ENCODE results near the gene TRAPPC3L. TPM values are rescaled to one million over a fixed set of nuclear protein-coding genes. Genes with fewer than 3 reads are reported as not detected.

Gene TRAPPC3L
- total RNA-seq, 1 experiment from 2014 or later: not detected

DNA sequence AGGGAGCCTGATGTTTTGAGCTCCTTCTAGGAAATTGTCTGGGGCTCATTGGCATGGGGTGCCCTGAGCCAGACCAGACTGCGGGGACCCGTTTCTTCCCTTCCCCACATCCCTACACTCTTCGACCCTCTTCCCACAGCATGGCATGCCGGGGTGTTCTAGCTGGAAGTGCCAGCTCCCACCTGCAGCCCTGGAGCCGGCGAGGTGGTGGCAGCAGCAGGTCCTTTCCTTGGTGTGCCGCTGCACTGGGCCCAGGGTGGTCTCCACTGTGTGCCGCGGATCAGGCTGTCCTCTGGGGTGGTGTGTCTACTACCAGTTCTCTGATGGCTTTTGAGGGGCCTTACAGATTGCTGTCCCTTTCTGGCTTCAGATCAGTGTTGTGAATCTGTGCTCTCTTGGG is 18.3 kb upstream of the TRAPPC3L start:
- ChIA-PET CTCF (no interaction called here), POLR2A (ENCODE audit: low non-redundant PET) (no interaction called here)
- H3K9me3 ChIP-seq (ENCODE audit: low read depth, low read length, poor library complexity, severe bottlenecking): no peaks in the 10 kb centered on the region
- H3K27ac ChIP-seq (ENCODE audit: low read depth, low read length, poor library complexity, severe bottlenecking): no peak overlapping the region
- no peak for DNase-seq (ENCODE audit: low spot score)
- H3K27me3 ChIP-seq (replicated peaks; ENCODE audit: insufficient read depth, low read depth, low read length, poor library complexity): no peaks in the 10 kb centered on the region
- intact Hi-C loops (cut with micrococcal nuclease; ENCODE audit: unreplicated experiment): loop anchor here (5.0 kb wide), 1 partner anchor 347 kb away; no protein-coding TSS in a partner anchor
- no peaks in the 10 kb centered on the region for H3K36me3 ChIP-seq (ENCODE audit: insufficient read depth, low read length, poor library complexity, severe bottlenecking)
- no TSS peak for BruUV-seq (replicated peaks)
- no peaks in the 10 kb centered on the region for H3K4me1 ChIP-seq (ENCODE audit: insufficient read depth, low read length, poor library complexity, severe bottlenecking)
- H3K4me3 ChIP-seq (ENCODE audit: low read depth, low read length, poor library complexity, severe bottlenecking): no peak overlapping the region
- TF ChIP-seq, protein P1, sequence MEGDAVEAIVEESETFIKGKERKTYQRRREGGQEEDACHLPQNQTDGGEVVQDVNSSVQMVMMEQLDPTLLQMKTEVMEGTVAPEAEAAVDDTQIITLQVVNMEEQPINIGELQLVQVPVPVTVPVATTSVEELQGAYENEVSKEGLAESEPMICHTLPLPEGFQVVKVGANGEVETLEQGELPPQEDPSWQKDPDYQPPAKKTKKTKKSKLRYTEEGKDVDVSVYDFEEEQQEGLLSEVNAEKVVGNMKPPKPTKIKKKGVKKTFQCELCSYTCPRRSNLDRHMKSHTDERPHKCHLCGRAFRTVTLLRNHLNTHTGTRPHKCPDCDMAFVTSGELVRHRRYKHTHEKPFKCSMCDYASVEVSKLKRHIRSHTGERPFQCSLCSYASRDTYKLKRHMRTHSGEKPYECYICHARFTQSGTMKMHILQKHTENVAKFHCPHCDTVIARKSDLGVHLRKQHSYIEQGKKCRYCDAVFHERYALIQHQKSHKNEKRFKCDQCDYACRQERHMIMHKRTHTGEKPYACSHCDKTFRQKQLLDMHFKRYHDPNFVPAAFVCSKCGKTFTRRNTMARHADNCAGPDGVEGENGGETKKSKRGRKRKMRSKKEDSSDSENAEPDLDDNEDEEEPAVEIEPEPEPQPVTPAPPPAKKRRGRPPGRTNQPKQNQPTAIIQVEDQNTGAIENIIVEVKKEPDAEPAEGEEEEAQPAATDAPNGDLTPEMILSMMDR (conservative IDR thresholded peaks at IDR 0.05; ENCODE audit: low read depth, low read length): no peak
- TF ChIP-seq EZH2 (IDR thresholded peaks at IDR 0.05; ENCODE audit: borderline replicate concordance, low read depth, low read length, poor library complexity, severe bottlenecking): no peak

DNA sequence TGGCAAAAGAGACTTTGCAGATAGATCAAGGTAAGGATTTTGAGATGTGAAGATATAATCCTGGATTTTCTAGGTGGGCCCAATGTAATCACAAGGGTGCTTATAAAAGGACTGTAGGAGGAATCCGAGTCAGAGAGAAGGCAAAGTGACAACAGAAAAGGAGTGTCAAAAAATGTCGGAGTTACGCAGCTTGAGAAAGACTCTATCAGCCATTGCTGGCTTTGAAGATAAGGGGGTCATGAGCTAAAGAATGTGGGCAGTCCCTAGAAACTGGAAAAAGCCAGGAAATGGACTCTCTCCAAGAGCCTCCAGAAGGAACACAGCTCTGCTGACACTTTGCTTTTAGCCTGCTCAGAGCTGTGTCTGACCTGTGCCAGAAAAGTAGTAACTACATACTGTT is 17.1 kb upstream of the TRAPPC3L start:
- TF ChIP-seq EZH2 (IDR thresholded peaks at IDR 0.05; ENCODE audit: borderline replicate concordance, low read depth, low read length, poor library complexity, severe bottlenecking): no peak
- TF ChIP-seq, protein P1 (conservative IDR thresholded peaks at IDR 0.05; ENCODE audit: low read depth, low read length): no peak
- POLR2A ChIA-PET (ENCODE audit: low non-redundant PET): no interaction called here
- CTCF ChIA-PET: interaction anchor here (1.3 kb wide), 1 partner anchor 275 kb away, joined by 6 read pairs; no protein-coding TSS in a partner anchor
- no peak for DNase-seq (ENCODE audit: low spot score)
- intact Hi-C loops (cut with micrococcal nuclease; ENCODE audit: unreplicated experiment): loop anchor here (5.0 kb wide), 1 partner anchor 345 kb away; no protein-coding TSS in a partner anchor
- peaks cover 4% of the 10 kb centered on the region for H3K4me1 ChIP-seq (ENCODE audit: insufficient read depth, low read length, poor library complexity, severe bottlenecking)
- no peak overlapping the region for H3K4me3 ChIP-seq (ENCODE audit: low read depth, low read length, poor library complexity, severe bottlenecking)
- no peaks in the 10 kb centered on the region for H3K27me3 ChIP-seq (replicated peaks; ENCODE audit: insufficient read depth, low read depth, low read length, poor library complexity)
- no TSS peak for BruUV-seq (replicated peaks)
- H3K36me3 ChIP-seq (ENCODE audit: insufficient read depth, low read length, poor library complexity, severe bottlenecking): no peaks in the 10 kb centered on the region
- no peak overlapping the region for H3K27ac ChIP-seq (ENCODE audit: low read depth, low read length, poor library complexity, severe bottlenecking)
- no peaks in the 10 kb centered on the region for H3K9me3 ChIP-seq (ENCODE audit: low read depth, low read length, poor library complexity, severe bottlenecking)

DNA sequence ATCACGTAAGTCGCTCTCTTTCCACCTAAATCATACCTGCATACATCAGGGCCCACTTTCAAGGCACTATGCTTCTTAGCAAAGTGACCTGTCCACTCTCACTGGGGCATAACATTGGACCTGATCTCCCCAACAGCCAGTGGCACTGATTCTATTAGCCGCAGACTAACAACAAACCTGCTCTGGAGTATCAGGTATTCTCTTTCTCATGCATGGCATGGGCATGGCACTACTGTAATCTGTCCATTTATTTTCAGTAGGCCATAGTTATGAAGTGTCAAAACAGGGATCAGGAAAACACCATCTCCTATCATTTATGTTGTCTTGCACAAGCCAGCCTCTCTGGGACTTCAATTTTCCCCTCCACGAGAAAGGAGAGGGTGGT is 16.5 kb upstream of the TRAPPC3L start:
- Histone ChIP-seq H3K9me3 (ENCODE audit: low read depth, low read length, poor library complexity, severe bottlenecking) (no peaks in the 10 kb centered on the region), H3K27ac (ENCODE audit: low read depth, low read length, poor library complexity, severe bottlenecking) (no peak overlapping the region), H3K27me3 (replicated peaks; ENCODE audit: insufficient read depth, low read depth, low read length, poor library complexity) (no peaks in the 10 kb centered on the region), H3K4me3 (ENCODE audit: low read depth, low read length, poor library complexity, severe bottlenecking) (no peak overlapping the region), H3K36me3 (ENCODE audit: insufficient read depth, low read length, poor library complexity, severe bottlenecking) (no peaks in the 10 kb centered on the region), H3K4me1 (ENCODE audit: insufficient read depth, low read length, poor library complexity, severe bottlenecking) (peaks cover 4% of the 10 kb centered on the region)
- POLR2A ChIA-PET (ENCODE audit: low non-redundant PET): no interaction called here
- CTCF ChIA-PET: no interaction called here
- TF ChIP-seq, protein P1 (conservative IDR thresholded peaks at IDR 0.05; ENCODE audit: low read depth, low read length): no peak
- no peak for TF ChIP-seq EZH2 (IDR thresholded peaks at IDR 0.05; ENCODE audit: borderline replicate concordance, low read depth, low read length, poor library complexity, severe bottlenecking)
- intact Hi-C loops (cut with micrococcal nuclease; ENCODE audit: unreplicated experiment): loop anchor here (5.0 kb wide), 1 partner anchor 345 kb away; no protein-coding TSS in a partner anchor
- BruUV-seq (replicated peaks): no TSS peak
- no peak for DNase-seq (ENCODE audit: low spot score)

Data from A673 (cell line).